K562 (cell line): Measurements from ENCODE around the gene ERFL. TPM values are rescaled to one million over a fixed set of nuclear protein-coding genes. Genes with fewer than 3 reads are reported as not detected.

Experiments used
- BMI1 ChIP-seq: fragments of 150-350 bp; IDR thresholded peaks from 2 replicates; pipeline ENCODE4 v1.6.1; 2014; ENCODE audit warnings: low read length
- DNMT1 ChIP-seq: fragments of 450-650 bp; IDR thresholded peaks from 2 replicates; pipeline ENCODE4 v1.6.1; 2016; ENCODE audit warnings: antibody characterized with exemption, mild to moderate bottlenecking
- MYBL2 ChIP-seq, 2 experiments: fragments of 450-650 bp in 1 of 2; sonication (generic) in 1 of 2; formaldehyde crosslinking in 1 of 2; IDR thresholded peaks; 2 replicates each; pipeline versions ENCODE4 v1.6.1 to v1.8.1; 2017 to 2022; ENCODE audit warnings: borderline replicate concordance in 1 of 2, inconsistent platforms in 1 of 2, low read depth in 1 of 2, mild to moderate bottlenecking in 1 of 2, missing genetic modification reagents in 1 of 2, moderate library complexity in 1 of 2
- POLR2B ChIP-seq: fragments of 450-650 bp; IDR thresholded peaks from 2 replicates; pipeline ENCODE4 v1.6.1; 2018; ENCODE audit warnings: low read depth; ENCODE audit not compliant: partially characterized antibody
- PRMT5 ChIP-seq: sonication (generic); formaldehyde crosslinking; IDR thresholded peaks from 2 replicates; pipeline ENCODE4 v1.5.0; 2020; ENCODE audit warnings: missing genetic modification reagents
- RBM39 ChIP-seq: fragments of 200-400 bp; formaldehyde crosslinking; optimal IDR thresholded peaks from 2 replicates; pipeline ENCODE3; 2018; ENCODE audit warnings: low read depth, low read length
- SMAD4 ChIP-seq: fragments of 250-450 bp; sonication (Bioruptor Pico); conservative IDR thresholded peaks from 2 replicates; pipeline ENCODE4 v1.8.0; 2021; ENCODE audit warnings: inconsistent platforms, mild to moderate bottlenecking, moderate library complexity
- TRIM28 ChIP-seq: fragments of 450-650 bp; IDR thresholded peaks from 2 replicates; pipeline ENCODE4 v1.6.1; 2017
- ZNF707 ChIP-seq: fragments of 250-450 bp; sonication (Bioruptor Pico); conservative IDR thresholded peaks from 2 replicates; pipeline ENCODE4 v1.8.0; 2022; ENCODE audit warnings: inconsistent platforms, mild to moderate bottlenecking, moderate library complexity
- ZNF764 ChIP-seq: fragments of 250-450 bp; sonication (Bioruptor Pico); IDR thresholded peaks from 2 replicates; pipeline ENCODE4 v1.4.0; 2020; ENCODE audit warnings: low read depth, mild to moderate bottlenecking, moderate library complexity
- polyA plus RNA-seq, 8 experiments: library from polyadenylated mRNA; depleted of rRNA in 4 of 8; stranded (reverse) in 5 of 8; unstranded in 3 of 8; fragments of >200 nt; fragmentation: Nextera tagmentation in 2 of 8; fragmentation: Illumina TruSeq in 1 of 8; extraction: Ambion mirVana in 2 of 8; extraction: Trizol in 1 of 8; gene quantifications; 2 replicates each; pipeline versions ENCODE4 v1.2.1 to v1.2.3, GENCODE V29; 2011 to 2014; ENCODE audit warnings: inconsistent platforms in 1 of 8, missing spikeins in 1 of 8
- total RNA-seq, 7 experiments: library from RNA; depleted of rRNA in 6 of 7; stranded (reverse); fragments of >200 nt in 6 of 7; fragmentation: Illumina TruSeq in 2 of 7; extraction: Trizol in 2 of 7; gene quantifications; 2 replicates each; pipeline versions ENCODE4 v1.2.1 to v1.2.3, GENCODE V29; 2011 to 2021; ENCODE audit warnings: low replicate concordance in 1 of 7
- TF ChIP-seq, protein P1 (sequence below): fragments of 450-650 bp; formaldehyde crosslinking; IDR thresholded peaks from 2 replicates; pipeline ENCODE4 v1.4.0; 2020; ENCODE audit warnings: mild to moderate bottlenecking, moderate library complexity
- TF ChIP-seq, protein P2 (sequence below), 2 experiments: IDR thresholded peaks; 2 replicates each; pipeline ENCODE4 v1.6.1; 2011; ENCODE audit warnings: borderline replicate concordance in 1 of 2, control low read depth in 1 of 2, low read depth in 1 of 2, low read length in 1 of 2, mild to moderate bottlenecking in 1 of 2, mixed read lengths in 1 of 2, moderate library complexity in 1 of 2; ENCODE audit not compliant: insufficient read depth in 1 of 2, insufficient read length in 1 of 2, poor library complexity in 1 of 2, severe bottlenecking in 1 of 2; ENCODE audit errors: extremely low read depth in 1 of 2
- TF ChIP-seq, protein P3 (sequence below): fragments of 450-650 bp; IDR thresholded peaks from 2 replicates; pipeline ENCODE4 v1.6.1; 2018; ENCODE audit warnings: mild to moderate bottlenecking, low read depth; ENCODE audit not compliant: partially characterized antibody
- TF ChIP-seq, protein P4 (sequence below): fragments of 150-350 bp; IDR thresholded peaks from 2 replicates; pipeline ENCODE4 v1.6.1; 2014; ENCODE audit warnings: low read depth, mild to moderate bottlenecking, low read length, borderline replicate concordance
- TF ChIP-seq, protein P5 (sequence below): fragments of 450-650 bp; IDR thresholded peaks from 2 replicates; pipeline ENCODE4 v1.6.1; 2016; ENCODE audit warnings: missing biosample characterization, missing genetic modification characterization

The ERFL gene
- total and polyA plus RNA-seq, 9 of the 15 experiments (the other 6 are each of a cell fraction or from before 2014, with no cell fraction given): 0.07 to 0.75 (median 0.32) TPM; not detected in 4

DNA sequence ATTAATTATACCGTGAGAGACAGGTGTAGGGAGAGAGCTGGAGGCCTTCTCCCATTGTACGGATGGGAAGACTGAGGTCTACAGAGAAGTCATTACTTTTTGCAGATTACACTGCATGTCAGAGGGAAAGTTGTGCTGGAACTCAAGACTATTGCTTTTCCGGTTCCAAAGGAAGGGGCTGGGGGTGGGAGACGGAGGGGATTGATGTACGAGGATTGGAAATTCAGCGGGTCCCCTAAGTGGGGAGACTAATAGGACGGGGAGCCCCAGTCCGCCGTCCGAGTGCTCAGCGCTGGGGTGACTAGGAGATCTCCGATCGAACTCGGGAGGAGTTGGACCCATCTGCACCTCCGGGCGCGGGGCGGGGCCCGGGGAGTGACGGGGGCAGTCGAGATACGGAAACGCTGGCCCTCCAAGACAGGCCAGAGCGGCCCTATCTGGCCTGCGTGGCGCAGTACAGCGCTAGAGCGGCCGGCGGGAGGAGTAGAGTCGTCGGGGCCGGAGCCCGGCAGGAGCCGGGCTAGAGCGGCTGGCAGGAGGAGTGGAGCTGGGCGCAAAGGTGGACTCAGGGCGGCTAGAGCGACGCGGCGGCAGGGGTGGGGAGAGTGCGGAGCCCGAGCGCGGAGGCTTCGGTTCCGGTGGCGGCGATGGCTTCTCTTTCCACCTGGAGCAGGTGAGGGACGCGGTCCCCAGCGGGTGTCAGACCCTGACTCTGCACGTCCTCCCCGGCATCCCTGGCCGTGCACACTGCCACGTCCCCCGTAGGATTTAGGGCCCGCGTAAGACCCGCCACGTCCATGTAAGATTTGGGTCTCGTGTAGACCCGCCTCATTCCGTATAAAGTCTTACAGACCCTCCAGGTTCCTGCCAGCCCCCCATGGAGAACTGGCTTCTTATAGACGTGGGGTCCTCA, 44.2 kb downstream of the ERFL start (continued):
- TF ChIP-seq MYBL2 (IDR thresholded peaks at IDR 0.05; ENCODE audit: low read depth): peak; percentile 37; the same call in 1 of the 2 replicates
- no peak for TF ChIP-seq MYBL2 (CRISPR knock-in tag; IDR thresholded peaks at IDR 0.05; ENCODE audit: borderline replicate concordance)
- no peak for TF ChIP-seq ZNF764 (CRISPR knock-in tag)
- 0 out of 2 replicates have a peak, but pooled peaks have one; percentile 40 for TF ChIP-seq ZNF707
- 0 out of 2 replicates have a peak, but pooled peaks have one; percentile 15 for TF ChIP-seq TRIM28
- TF ChIP-seq PRMT5 (CRISPR knock-in tag): no peak
- TF ChIP-seq, protein P1, sequence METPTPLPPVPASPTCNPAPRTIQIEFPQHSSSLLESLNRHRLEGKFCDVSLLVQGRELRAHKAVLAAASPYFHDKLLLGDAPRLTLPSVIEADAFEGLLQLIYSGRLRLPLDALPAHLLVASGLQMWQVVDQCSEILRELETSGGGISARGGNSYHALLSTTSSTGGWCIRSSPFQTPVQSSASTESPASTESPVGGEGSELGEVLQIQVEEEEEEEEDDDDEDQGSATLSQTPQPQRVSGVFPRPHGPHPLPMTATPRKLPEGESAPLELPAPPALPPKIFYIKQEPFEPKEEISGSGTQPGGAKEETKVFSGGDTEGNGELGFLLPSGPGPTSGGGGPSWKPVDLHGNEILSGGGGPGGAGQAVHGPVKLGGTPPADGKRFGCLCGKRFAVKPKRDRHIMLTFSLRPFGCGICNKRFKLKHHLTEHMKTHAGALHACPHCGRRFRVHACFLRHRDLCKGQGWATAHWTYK (CRISPR knock-in tag): 0 out of 2 replicates have a peak, but pooled peaks have one; percentile 38
- 0 out of 2 replicates have a peak, but pooled peaks have one; percentile 27 for TF ChIP-seq DNMT1
- TF ChIP-seq, protein P2, sequence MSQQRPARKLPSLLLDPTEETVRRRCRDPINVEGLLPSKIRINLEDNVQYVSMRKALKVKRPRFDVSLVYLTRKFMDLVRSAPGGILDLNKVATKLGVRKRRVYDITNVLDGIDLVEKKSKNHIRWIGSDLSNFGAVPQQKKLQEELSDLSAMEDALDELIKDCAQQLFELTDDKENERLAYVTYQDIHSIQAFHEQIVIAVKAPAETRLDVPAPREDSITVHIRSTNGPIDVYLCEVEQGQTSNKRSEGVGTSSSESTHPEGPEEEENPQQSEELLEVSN (IDR thresholded peaks at IDR 0.05; ENCODE audit: borderline replicate concordance in 1 of 2, extremely low read depth in 1 of 2, insufficient read depth in 1 of 2, insufficient read length in 1 of 2, low read depth in 1 of 2, low read length in 1 of 2, poor library complexity in 1 of 2, severe bottlenecking in 1 of 2): peak in 1 of 2 experiments; percentile 22
- TF ChIP-seq, protein P3, sequence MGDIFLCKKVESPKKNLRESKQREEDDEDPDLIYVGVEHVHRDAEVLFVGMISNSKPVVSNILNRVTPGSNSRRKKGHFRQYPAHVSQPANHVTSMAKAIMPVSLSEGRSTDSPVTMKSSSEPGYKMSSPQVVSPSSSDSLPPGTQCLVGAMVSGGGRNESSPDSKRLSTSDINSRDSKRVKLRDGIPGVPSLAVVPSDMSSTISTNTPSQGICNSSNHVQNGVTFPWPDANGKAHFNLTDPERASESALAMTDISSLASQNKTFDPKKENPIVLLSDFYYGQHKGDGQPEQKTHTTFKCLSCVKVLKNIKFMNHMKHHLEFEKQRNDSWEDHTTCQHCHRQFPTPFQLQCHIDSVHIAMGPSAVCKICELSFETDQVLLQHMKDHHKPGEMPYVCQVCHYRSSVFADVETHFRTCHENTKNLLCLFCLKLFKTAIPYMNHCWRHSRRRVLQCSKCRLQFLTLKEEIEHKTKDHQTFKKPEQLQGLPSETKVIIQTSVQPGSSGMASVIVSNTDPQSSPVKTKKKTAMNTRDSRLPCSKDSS: no peak
- peak; percentile 97 for TF ChIP-seq SMAD4 (CRISPR knock-in tag)
- peak; percentile 82 for TF ChIP-seq POLR2B
- peak; percentile 74 for TF ChIP-seq RBM39
- TF ChIP-seq, protein P4, sequence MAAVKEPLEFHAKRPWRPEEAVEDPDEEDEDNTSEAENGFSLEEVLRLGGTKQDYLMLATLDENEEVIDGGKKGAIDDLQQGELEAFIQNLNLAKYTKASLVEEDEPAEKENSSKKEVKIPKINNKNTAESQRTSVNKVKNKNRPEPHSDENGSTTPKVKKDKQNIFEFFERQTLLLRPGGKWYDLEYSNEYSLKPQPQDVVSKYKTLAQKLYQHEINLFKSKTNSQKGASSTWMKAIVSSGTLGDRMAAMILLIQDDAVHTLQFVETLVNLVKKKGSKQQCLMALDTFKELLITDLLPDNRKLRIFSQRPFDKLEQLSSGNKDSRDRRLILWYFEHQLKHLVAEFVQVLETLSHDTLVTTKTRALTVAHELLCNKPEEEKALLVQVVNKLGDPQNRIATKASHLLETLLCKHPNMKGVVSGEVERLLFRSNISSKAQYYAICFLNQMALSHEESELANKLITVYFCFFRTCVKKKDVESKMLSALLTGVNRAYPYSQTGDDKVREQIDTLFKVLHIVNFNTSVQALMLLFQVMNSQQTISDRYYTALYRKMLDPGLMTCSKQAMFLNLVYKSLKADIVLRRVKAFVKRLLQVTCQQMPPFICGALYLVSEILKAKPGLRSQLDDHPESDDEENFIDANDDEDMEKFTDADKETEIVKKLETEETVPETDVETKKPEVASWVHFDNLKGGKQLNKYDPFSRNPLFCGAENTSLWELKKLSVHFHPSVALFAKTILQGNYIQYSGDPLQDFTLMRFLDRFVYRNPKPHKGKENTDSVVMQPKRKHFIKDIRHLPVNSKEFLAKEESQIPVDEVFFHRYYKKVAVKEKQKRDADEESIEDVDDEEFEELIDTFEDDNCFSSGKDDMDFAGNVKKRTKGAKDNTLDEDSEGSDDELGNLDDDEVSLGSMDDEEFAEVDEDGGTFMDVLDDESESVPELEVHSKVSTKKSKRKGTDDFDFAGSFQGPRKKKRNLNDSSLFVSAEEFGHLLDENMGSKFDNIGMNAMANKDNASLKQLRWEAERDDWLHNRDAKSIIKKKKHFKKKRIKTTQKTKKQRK: no peak
- TF ChIP-seq, protein P5, sequence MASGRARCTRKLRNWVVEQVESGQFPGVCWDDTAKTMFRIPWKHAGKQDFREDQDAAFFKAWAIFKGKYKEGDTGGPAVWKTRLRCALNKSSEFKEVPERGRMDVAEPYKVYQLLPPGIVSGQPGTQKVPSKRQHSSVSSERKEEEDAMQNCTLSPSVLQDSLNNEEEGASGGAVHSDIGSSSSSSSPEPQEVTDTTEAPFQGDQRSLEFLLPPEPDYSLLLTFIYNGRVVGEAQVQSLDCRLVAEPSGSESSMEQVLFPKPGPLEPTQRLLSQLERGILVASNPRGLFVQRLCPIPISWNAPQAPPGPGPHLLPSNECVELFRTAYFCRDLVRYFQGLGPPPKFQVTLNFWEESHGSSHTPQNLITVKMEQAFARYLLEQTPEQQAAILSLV (tag): 0 out of 2 replicates have a peak, but pooled peaks have one; percentile 11
- no peak for TF ChIP-seq BMI1
